GM21528 (cell line): ENCODE data around the gene PPTC7.
"Not testable (repeated sequence)": the region's sequence is repeated elsewhere in the genome, so short reads cannot be mapped to it uniquely, and the experiment has no call there.

Source experiments
- ATAC-seq: cut with Tn5 transposase; IDR thresholded peaks from one replicate; pipeline ENCODE4 v1.9.1; 2021; ENCODE audit warnings: mild to moderate bottlenecking, moderate library complexity; ENCODE audit not compliant: unreplicated experiment, low FRiP score

Gene PPTC7

GRCh38 chr12:110538869-110539622 lies 44.1 kb downstream of the PPTC7 start:
- ATAC-seq, result no peak

DNA sequence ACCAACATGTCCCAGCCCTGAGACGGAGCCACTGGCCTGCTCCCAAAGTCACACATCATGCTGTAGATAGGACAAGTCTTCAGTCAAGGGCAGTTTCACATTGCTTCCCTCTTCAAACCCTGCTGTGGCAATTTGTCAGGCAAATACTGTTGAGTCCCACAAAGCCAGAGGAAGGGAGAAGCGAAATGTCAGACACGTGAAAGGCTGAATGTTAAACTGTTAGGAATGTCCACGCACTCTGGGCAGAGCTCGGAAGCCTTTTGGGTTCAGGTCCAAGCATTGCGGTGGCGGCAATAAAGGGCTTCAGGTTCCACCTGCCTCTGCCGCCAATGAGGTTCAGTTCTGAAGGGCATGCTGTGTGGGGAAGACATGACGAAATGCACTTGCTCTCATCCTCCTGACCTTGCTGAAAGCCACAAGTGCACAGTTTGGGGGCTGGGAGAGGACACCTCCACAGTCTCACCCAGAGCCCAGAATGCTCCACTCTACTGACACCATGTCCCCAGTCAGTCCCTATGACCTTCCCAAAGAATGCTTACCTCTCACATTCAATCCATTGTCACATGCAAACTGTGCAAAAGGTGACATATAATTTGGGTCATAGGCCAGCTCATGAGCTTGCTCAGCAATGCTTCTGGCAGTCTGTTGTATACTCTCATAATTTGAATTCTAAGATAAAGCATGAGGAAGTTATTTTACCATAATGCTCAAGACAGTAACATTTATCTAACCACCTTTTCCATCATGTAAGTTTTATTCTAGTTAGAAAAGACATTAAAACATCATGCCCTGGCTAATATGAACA lies 45.3 kb downstream of the PPTC7 start:
- ATAC-seq, result no peak

DNA sequence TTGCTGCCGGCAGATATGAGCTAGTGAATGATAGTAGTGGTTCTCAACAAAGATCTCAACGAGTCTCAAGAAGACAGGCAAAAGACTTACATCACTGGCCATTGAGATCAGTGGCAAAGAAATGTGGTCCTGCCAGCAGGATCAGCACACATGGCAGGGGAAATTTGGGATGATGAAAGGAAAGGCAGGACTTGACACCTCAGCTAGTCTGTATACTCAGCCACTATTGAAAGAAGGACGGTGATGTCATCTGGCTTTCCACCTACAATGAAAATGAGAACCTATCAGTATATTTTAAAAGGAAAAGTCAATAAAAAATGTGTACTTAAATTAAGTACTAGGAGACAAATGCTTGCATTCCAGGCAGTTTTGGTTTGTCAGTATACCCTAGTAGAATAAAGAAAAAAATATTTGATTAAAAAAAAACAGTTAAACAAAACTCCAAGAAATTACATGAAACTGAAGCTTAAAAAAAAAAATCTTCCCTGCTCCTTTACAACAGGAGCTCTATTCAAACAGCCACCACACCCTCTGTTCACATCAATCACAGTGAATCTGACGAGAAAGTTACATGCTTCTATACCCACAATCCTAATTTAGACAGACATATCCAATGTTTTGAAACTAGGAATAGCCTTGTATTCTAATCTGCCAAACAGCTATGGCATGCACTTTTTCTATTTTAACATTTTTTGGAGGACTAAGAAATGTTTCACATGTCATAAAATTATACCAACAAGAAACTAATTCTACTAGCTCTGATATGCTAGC lies 46.1 kb downstream of the PPTC7 start:
- no peak for ATAC-seq

DNA sequence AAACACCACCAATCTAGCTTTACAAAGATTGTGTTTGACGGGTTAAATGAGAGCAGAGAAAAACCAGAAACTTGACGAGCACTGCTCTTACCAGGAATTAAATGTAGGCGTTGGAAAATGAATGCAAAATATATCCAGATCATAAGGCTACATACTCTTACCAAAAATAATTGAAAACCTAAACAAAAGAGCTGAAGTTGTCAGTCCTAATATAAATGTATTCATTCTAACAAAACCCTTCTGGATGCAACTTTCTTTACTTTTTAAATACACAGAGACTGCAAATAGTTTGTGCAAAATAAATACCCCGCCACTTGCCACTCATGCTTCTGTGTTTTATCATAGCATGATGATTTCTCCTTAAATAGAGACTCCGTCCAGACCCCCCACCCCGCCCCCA lies 48.3 kb downstream of the PPTC7 start:
- no peak for ATAC-seq

DNA sequence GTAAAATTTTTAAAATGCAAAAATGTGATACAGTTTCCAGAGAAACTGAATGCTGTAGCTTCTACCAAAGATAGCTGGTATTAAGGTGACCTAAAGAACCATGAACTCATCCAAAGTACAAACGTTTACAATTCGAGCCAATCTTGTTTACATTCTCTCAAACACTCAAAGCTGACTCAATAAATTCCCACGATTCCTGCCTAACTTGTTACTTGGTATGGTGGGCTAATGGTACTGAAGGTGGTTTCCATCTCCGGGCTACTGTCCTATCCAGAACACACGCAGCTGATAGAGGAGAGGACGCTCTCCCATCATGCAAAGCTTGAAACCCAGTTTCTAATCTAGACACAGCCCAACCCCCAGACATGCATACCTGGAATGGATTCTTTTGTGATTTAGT lies 49.5 kb downstream of the PPTC7 start:
- no peak for ATAC-seq

DNA sequence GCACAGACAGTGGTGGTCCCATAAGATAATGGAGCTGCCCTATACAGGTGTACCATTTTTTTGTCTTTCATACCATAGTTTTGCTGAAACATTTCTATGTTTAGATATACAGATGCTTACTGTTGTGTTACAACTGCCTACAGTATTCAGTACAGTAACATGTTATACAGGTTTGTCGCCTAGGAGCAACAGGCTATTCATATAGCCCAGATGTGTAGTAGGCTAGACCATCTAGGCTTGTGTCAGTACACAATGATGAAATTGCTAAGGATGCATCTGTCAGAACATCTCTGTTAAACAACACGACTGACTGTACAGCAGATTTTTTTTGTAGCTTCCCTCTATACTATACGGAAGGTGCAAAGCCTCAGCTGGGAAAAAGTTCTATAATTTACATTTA lies 50.5 kb downstream of the PPTC7 start:
- no peak for ATAC-seq

DNA sequence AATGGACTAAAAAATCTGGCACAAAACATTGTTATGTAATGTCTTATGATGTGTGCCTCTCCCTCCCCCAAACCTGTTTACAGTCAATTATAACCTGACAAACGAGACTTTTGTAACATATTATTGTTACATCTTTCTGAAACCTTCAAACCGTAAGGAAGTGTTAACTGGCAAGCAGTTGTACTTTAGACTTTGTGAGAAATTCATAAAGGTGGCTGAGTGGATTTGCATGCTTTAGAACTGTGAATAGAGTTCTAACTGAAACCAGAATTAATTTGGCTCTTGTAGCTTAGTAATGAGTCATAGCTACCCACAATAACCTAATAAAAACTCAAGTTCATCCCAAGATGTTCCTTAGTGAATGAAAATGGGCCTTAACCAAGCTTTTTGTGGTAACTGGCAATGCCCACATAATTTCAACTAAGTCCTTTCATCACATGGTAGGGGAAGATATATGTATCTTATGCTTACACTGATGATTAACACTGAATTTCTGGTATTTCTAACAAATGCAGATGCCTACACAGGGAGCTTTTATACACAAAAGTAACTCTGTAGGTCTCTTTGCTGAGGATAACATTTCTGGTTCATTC lies 51.3 kb downstream of the PPTC7 start:
- ATAC-seq, result peak; percentile 76

DNA sequence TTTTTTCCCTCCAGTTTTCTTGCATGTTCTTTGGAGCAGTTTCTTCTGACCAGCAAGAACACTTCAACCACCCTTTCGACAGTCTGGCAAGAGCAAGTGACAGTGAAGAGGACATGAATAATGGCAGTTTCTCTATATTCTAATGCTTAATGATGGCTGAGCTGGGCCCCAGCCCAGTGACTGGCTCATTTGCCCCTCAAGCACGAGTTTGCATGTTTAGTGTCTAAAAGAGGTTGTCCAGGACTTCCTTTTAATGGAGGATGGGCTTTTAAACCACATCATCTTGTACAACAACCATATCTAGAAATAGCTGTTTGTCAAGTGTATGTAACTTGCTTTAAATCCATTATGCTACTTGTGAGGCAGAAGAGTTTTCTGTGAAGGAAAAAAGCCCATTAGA lies 52.6 kb downstream of the PPTC7 start:
- no peak for ATAC-seq

DNA sequence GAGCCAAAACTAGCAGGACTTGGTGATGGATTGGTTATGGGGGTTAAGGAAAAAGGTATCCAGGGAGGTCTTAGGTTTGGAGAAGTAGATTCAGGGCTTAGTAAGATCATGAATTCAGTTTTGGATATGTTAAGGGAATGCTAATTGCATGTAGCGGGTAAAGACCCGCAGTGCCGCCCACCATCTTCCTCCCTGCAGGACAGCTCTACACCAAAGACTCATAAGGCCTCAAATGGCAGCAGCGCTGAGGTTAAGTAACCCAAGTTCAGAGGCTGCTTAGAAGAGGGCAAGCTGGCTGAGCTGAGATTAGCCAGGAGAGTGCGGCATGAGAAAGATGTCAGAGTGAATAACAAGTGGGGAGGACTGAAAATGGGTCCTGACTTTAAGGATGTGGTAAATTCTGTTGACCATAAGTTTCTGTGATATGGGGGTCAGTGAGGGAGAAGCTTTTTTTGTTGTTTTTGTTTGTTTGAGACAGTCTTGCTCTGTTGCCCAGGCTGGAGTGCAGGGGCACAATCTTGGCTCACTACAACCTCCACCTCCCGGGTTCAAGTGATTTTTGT lies 54.8 kb downstream of the PPTC7 start:
- ATAC-seq, result no peak

- not testable (repeated sequence) for ATAC-seq
Observed at GRCh38 chr12:110520876-110521712, 62.0 kb downstream of the PPTC7 start.

- ATAC-seq, result not testable (repeated sequence)
Observed at GRCh38 chr12:110518014-110518413, 65.1 kb downstream of the PPTC7 start.

GRCh38 chr12:110516995-110517394 lies 66.1 kb downstream of the PPTC7 start:
- no peak for ATAC-seq

DNA sequence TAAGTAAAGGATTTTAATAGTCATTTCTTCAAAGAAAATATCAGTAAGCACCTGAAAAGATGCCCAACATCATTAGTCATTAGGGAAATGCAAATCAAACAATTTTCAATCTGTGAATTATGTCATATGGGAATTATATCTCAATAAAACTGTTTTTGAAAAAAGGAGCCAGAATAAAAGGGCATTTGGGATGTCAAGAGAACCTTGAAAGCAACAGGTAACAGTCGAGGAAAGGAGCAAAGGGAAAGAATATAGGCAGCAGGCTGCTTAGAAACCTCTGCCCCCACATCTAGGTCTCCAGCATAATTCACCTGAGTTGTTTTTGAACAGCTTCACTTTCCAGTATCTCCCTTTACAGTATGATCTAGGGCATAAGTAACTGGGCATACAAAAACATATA lies 68.8 kb downstream of the PPTC7 start:
- no peak for ATAC-seq

DNA sequence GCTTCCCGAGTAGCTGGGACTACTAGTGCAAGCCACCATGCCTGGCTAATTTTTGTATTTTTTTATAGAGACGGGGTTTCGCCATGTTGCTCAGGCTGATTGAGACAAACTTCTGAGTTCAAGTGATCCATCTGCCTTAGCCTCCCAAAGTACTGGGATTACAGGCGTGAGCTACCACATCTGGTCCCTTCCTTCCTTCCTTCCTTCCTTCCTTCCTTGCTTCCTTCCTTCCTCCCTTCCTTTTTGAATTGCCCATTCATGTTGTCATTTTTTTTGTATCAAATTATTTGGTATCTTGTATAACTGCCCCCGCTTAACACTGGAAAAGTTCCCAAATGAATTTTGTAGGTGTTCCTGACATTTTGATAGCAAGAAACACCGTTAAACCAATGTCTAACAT lies 69.3 kb downstream of the PPTC7 start:
- no peak for ATAC-seq

GRCh38 chr12:110508071-110508586 lies 75.0 kb downstream of the PPTC7 start:
- no peak for ATAC-seq

GRCh38 chr12:110505332-110505731 lies 77.8 kb downstream of the PPTC7 start:
- ATAC-seq, result no peak

- ATAC-seq, result no peak
Observed at GRCh38 chr12:110503432-110503831, 79.7 kb downstream of the PPTC7 start.

DNA sequence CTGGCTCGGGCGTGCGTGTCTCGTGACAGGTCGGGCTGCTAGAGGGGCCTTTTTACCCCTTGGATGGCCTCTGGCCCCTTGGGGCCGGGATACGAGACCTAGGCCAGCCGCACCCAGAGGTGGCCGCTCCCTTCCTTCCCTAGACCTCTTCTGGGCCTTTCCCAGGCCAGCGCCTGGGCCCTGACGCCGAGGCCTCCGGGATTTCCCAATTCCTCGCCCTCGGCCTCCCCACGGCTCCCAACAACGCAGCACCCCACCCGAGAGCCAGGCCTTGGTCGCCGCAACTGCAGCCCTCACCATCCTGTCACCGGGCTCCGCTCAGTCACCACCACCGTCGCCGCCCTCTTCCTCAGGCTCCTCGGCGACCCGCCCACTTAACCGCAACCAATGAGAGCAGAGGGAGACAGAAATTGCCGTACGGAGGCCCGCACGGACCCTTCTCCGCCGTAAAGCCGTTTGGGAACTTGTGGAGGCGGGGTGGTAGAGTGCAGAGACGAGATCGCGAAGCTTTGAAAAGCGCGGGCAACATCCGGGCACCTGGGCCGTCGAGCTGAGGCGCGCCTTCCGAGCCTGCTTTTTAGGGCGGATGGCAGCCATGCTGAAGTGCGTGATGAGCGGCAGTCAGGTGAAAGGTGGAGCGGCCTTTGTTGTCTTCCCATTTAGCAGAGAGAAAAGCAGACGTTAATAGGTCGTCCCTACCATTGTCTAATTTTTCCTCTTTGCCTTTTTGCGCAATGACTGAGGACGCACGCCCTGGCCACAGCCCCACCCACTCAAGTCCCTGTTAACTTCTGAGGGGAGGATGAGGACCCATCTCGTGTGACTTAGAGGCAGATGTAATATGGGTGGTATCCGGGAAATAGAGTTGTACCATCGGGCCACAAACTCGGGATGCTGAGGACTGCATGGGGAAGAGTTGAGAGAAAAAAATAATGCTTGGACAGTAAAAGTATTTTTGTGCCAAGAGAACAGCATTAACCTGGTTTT lies 81.1 kb downstream of the PPTC7 start, which contains the start of the genes RAD9B and VPS29:
TSS of gene RAD9B (plus strand) at position 580 of the 987 bp plus-strand sequence. CDS start at position 587, 7 bp downstream.
TSS of gene VPS29 (minus strand) at position 360 of the 987 bp plus-strand sequence. CDS start at position 300, 60 bp downstream.
- ATAC-seq, result peak; percentile 92
